PC-3 (cell line): Measurements from ENCODE around the gene HAND2. TPM values are rescaled to one million over a fixed set of nuclear protein-coding genes. Genes with fewer than 3 reads are reported as not detected.

ENCODE experiments used
- total RNA-seq: library from RNA; depleted of rRNA; stranded (reverse); fragments of >200 nt; gene quantifications from 2 replicates; pipeline ENCODE4 v1.2.3, GENCODE V29; 2014; rRNA removed

Gene HAND2
- total RNA-seq, 1 experiment from 2014 or later, result not detected

Other genes starting within 250 kb of the HAND2 start
- 111 and 139 TPM in 2 replicates for gene HMGB2, start 195.9 kb downstream of the HAND2 start, total RNA-seq
- 33.2 and 38.8 TPM in 2 replicates for gene SAP30, start 159.3 kb downstream of the HAND2 start, total RNA-seq
- gene SCRG1, start 131.1 kb downstream of the HAND2 start, total RNA-seq, result not detected in 2 replicates